GM18499 (cell line): ENCODE results near the gene ITPKB.

ENCODE experiments used
- ATAC-seq: cut with Tn5 transposase; IDR thresholded peaks from one replicate; pipeline ENCODE4 v1.9.1; 2021; ENCODE audit warnings: moderate number of reproducible peaks; ENCODE audit not compliant: insufficient read depth, unreplicated experiment

The ITPKB gene

GRCh38 chr1:226655251-226656163 is 83.6 kb downstream of the ITPKB start:
- no peak for ATAC-seq

- ATAC-seq: no peak
Observed at GRCh38 chr1:226654668-226655055, 84.4 kb downstream of the ITPKB start.

GRCh38 chr1:226654046-226654667 is 84.9 kb downstream of the ITPKB start:
- no peak for ATAC-seq

GRCh38 chr1:226653311-226653921 is 85.7 kb downstream of the ITPKB start:
- peak; percentile 71 for ATAC-seq

GRCh38 chr1:226652613-226653012 is 86.5 kb downstream of the ITPKB start:
- ATAC-seq: no peak

- ATAC-seq: no peak
Observed at GRCh38 chr1:226651732-226652105, 87.4 kb downstream of the ITPKB start.

- no peak for ATAC-seq
Observed at GRCh38 chr1:226651041-226651731, 87.9 kb downstream of the ITPKB start.

GRCh38 chr1:226650236-226650841 is 88.7 kb downstream of the ITPKB start:
- no peak for ATAC-seq

GRCh38 chr1:226649780-226650179 is 89.3 kb downstream of the ITPKB start:
- no peak for ATAC-seq

GRCh38 chr1:226649244-226649643 is 89.8 kb downstream of the ITPKB start:
- no peak for ATAC-seq

- no peak for ATAC-seq
Observed at GRCh38 chr1:226648421-226648820, 90.7 kb downstream of the ITPKB start.

- no peak for ATAC-seq
Observed at GRCh38 chr1:226647719-226648118, 91.4 kb downstream of the ITPKB start.

GRCh38 chr1:226646870-226647449 is 92.1 kb downstream of the ITPKB start:
- no peak for ATAC-seq

GRCh38 chr1:226646026-226646869 is 92.8 kb downstream of the ITPKB start:
- ATAC-seq: no peak

- ATAC-seq: no peak
Observed at GRCh38 chr1:226645279-226645976, 93.7 kb downstream of the ITPKB start.

GRCh38 chr1:226644541-226645176 is 94.4 kb downstream of the ITPKB start:
- ATAC-seq: no peak

- no peak for ATAC-seq
Observed at GRCh38 chr1:226643611-226644540, 95.2 kb downstream of the ITPKB start.
